GM18507 (cell line): ENCODE data around the gene STT3B.

Source experiments
- DNase-seq: peaks from one replicate; pipeline ENCODE4 v3.0.0; 2011; ENCODE audit warnings: low read depth; ENCODE audit not compliant: insufficient read length; ENCODE audit errors: extremely low spot score
- FAIRE-seq: peaks from 2 replicates; lab custom pipeline; 2011; peaks lifted over from hg19 to GRCh38; lab: Jason Lieb, UNC

Gene STT3B

DNA sequence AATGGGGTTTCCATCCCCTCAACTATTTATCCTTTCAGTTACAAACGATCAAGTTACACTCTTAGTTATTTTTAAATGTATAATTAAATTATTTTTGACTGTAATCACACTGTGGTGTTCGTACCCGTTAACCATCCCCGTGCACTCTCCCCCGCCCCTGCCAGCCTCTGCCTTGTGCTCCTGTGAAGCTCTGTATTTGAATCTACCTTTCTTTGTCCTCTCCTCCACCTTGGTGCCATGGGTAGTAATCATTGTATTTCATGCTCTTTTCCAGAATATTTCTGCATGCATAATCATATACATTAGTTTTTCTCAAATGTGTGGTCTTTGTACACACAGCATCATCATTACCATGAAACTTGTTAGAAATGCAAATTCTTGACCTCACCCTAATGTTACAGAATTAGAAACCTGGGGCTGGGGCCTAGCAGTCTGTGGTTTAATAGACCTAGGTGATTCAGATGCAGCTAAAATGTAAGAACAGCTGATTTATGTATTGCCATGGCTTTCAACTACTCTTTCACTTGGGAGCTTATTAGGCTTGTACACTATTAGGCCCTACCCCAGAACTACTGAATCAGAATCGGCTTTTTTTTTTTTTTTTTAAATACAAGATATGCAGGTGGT is 91.5 kb downstream of the STT3B start:
- FAIRE-seq (no peak), DNase-seq (no peak)

DNA sequence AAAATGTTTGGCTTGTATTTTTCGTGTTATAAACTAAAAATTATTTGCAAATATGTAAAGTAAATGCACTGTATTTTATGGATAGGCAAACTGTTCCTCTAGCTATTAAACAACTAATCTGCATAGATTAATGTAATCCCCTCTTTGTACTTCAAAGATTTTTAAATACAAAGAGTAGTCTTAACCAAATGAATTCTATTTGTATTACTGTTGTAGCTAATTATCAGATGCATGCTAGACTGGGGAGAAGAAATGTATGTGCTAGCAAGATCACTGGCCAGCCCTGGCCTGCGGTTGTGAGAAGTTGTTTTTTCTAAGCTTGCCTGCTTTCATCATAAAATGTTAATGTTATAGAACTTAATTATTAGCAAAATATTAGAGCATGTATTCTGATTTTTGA is 92.6 kb downstream of the STT3B start:
- DNase-seq (no peak), FAIRE-seq (no peak)

DNA sequence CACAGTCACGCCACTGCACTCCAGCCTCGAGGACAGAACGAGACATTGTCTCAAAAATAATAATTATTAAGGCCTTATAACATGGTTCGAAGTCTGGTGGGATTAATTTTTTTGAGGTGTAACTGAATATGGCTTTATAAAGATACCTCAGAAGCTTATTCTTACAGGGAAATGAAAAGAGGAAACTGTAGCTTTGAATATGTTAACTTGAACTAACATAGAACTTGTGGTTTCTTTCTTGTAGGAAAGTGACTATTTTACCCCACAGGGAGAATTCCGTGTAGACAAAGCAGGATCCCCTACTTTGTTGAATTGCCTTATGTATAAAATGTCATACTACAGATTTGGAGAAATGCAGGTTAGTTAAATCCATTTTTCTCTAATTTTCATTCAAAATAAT is 96.3 kb downstream of the STT3B start:
- FAIRE-seq (peak; percentile 54), DNase-seq (no peak)

DNA sequence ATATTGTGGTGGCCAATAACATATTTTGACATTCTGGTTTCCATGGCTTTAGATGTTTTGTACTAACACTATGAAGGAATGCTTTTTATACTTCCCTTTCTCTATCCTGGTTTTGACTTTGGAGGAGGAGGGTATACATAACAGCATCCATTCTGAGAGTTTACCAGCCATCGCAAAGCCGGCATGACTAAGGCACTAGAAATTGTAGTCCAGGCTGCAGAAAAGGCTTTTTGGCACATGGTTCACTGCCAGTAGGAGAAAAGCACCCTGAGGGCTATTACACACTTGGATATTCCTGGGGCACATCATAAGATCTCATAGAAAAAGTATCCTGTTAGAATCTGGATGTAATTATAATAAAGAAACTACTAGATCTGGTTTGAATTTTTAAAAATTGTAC is 101.8 kb downstream of the STT3B start:
- DNase-seq, result no peak
- no peak for FAIRE-seq

DNA sequence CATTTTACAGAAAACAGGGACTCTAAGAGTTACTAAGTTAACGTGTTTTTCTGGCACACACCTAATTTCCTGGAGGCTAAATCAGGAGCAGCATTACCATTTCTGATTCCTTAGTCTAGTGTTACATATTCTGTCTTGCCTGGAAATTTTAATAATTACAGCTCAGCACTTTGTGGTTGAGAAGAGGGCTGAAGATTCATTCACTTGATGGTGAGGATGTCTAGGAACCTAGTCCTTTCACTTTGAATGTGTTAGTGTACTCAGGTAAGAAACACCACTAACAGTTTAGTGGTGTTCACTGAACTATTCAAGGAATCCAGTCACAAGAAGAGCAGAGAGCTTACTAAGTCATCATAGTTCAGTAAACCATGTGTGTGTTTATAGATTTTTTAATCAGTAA is 102.8 kb downstream of the STT3B start:
- DNase-seq (no peak), FAIRE-seq (peak; percentile 46)

DNA sequence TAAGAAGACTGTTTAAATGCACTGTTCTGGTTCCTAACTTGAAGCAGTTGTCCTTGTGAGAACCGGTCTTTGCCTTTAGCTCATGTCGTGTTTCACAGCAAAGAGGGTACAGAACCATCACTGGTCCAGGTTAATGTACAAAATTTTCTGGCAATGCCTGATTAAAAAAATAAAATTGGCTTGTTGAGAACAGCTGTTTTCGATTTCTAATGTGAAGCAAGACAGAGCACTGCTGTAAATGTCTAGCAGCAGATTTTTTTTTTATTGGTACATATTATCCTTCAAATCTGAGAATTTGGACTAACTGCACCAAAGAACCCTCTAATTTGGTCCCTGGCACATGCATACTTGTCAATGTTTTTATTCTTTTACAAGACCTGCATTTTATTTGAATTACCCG is 103.3 kb downstream of the STT3B start:
- no peak for FAIRE-seq
- DNase-seq, result no peak

DNA sequence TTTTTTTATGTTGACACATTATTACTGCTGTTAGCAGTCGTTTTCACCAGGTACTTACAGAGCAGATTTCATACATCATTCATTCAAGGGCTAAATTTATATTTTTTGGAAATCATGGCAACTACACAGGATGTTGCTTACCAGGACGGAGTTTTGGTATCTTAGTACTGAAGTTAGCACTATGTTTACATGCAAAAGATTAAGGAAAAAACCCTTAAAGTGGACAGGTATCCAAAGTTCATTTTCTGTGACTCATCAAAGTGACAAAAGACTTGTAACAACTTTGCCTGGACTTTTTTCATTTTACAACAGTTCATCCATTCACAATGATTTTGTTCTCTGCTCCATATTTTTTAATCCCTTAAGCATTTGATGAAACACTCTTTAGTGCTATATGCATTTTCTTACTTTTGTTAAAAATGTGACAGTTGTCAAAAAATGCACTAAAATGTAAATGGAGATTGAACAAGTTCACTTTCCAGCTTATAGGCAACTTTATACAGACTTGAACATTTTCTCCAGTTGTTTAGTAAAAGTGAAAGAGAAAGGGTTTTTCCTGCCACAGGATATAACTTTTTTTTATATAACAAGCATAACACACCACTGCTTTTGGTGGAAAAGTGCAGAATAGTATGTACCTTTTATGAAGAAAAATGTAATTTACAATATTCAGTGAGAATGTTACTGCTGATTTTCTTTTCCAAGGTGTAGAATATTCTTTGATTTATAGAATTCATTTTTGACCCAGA is 104.1 kb downstream of the STT3B start:
- FAIRE-seq (no peak), DNase-seq (no peak)

DNA sequence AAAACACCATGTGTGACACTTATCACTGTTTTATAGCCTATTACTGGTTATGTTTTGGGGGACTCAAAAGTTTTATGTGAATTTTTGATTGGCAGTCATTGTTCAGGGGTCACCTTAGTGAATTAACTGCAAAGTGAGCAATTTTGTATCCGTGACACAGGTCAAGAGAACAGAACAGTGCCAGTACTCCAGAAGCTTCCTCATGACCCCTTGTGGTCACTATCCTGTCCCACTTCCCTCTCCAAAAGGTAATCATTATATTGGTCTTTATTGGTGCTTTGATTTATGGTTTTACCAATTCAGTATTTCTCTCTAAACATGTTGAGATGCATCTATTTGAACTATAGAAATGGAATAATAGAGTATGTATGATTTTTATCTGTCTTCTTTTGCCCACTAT is 107.1 kb downstream of the STT3B start:
- DNase-seq (no peak), FAIRE-seq (no peak)

DNA sequence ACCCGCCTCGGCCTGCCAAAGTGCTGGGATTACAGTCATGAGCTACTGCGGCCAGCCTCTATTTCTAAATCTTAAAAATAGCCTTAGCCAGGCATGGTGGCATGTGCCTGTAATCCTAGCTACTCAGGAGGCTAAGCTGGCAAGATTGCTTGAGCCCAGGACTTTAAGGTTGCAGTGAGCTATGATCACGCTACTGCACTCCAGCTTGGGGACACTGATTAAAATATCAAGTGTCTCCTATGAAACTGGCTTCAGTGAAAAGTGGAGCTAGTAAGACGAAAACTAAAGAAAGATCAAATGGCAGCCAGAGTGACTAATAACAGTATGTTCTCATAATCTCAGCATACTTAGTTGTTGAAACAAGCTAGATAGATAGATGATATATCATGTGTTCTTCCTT is 112.5 kb downstream of the STT3B start:
- no peak for FAIRE-seq
- DNase-seq, result no peak

DNA sequence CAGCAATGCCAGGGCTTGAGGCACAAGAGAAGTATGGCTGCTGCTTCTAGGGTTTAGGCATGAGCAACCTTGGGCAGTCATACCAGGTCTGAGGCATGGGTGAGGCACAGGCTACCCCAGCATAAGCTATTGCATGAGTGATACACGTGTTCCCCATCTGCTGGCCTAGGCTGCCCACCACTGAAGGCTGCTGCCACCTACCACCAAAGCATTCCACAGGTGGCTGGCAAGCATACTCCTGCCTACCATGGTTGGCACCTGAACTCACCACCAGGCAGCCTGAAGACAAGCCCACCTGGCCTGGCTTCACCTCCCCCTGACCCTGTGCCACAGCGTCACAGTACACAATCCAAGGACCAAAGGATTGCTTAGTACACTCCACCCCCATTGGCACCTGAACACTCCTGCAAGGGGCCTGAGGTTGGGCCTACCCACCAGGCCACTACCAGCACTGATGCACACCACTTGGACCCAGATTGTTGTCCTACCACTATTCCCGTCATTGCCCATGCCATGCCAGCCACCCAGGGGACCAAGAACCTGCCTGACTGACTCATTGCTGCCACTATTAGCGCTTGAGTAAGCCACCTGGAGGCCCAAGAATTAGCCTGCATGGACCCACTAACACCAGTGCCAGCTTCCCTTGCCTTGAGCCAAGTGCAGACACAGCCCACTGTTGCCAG is 115.7 kb downstream of the STT3B start:
- DNase-seq (no peak), FAIRE-seq (no peak)

DNA sequence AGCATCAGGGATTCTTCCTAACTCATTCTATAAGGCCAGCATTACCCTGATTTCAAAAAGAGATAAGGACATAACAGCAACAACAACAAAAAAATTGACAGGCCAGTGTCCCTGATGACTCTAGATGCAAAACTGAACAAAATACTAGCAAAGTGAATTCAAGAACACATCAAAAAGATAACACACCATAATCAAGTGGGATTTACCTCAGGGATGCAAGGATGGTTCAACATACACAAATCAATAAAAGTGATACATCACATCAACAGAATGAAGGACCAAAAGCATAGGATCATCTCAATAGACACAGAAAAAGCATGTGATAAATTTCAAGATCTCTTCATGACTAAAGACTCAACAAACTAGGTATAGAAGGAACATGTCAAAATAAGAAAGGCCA is 119.6 kb downstream of the STT3B start:
- no peak for DNase-seq
- no peak for FAIRE-seq

DNA sequence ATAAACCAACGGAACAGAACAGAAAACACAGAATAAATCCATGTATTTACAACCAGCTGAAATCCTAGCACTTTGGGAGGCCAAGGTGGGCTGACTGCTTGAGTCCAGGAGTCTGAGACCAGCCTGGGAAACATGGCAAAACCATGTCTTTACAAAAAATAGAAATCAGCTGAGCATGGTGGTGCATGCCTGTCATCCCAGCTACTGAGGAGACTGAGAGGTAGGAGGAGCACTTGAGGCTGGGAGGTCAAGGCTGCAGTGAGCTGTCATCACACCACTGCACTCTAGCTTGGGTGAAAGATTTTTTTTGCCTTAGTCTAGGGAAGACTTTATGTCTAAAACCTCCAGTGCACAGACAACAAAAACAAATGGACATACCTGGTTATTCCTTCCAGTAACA is 120.7 kb downstream of the STT3B start:
- no peak for DNase-seq
- FAIRE-seq, result no peak

DNA sequence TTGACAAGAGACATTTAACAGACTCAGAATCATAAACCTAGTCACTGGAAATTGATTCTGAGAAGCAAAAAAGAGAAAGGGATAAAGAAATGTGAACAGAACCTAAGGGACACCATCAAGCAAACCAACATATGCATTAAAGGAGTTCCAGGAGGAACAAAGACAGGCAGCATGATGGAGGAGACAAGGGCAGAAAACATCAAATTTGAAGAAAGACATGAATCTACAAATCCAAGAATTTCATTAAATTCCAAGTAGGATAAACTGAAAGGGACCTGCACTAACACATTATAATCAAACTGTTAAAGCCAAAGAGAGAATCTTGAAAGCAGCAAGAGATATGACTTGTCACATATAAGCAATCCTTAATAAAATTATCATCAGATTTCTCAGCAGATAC is 122.3 kb downstream of the STT3B start:
- no peak for DNase-seq
- FAIRE-seq, result no peak

DNA sequence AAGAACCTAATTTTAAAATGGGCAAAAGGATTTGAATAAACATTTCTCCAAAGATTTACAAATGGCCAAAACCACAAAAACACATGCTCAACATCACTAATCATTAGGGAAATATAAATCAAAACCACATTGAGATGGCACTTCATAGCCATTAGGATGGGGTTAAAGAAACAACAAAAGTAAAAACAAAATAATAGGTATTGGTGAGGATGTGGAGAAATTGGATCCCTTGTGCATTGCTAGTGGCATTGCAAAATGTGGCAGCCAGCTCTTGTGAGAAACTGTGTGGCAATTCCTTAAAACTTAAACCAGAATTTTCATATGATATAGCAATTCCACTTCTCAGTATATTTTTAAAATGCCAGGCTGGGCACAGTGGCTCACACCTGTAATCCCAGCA is 126.5 kb downstream of the STT3B start:
- FAIRE-seq (no peak), DNase-seq (no peak)

DNA sequence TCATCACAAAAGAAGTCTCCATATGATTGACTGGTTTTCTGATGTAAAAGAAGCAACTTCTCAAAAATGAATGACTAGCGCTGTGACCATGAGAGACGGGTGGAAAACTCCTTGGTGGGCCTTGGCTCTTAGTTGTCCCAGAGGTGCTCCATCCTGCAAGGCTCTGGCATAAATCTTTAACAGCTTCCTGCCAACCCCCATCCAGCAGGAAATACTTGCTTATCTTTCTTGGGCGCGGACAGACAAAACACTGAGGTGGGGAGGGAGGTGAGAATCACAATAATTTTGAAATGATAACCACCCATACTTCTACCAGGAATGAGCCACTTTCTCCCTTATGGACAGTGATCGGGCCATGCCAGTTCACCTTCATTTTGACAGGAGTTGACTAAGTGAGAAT is 128.6 kb downstream of the STT3B start:
- FAIRE-seq, result no peak
- no peak for DNase-seq

DNA sequence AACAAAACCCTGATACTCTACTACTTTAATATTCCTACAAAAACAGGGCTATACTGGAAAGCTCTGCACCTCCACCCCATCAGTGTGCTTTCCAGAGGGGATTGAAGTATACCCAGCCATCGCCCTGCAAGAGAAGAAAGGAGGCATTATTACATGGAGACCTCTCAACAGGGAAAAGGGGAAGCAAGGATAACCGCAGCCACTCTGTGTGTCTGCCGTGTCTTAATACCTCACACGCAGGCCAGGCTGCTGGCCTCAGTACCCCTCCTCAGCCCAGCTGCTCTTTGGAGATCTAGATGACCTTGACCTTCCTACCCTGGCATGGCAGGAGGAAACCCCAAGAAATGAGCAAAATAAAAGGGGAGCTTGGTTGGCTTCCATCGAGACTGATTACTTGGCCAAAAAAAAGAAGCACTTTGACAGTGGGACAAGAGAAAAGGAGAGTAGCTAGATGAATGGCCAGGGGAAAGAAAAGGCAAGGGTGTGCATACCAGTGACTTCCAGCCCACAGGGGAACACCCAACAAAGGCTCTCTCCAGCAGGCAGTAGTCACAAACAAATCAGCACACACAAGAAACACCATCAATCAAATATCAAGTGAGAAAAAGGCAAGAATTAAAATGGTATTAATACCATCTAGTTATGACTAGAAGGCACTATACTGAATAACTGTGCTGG is 129.4 kb downstream of the STT3B start:
- FAIRE-seq (no peak), DNase-seq (no peak)

DNA sequence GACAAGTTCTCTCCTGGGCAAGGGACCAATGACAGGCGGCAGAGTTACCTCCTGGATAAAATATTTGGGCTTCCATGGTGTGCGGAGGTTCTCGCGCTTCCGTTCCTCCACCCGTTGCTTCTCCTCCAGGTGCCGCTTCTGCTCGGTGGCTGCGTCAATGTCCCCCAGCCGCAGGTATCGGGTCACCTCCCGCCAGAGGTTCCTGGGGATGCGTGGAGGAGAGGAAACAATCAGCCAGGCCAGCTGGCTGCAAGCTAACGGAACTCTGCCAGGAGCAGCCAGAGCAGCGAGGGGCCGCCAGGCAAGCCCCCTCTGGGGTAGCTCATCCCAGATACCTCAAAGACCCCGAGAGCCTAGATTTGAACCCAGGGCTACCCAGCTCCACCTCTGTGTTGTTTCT is 131.3 kb downstream of the STT3B start:
- no peak for FAIRE-seq
- DNase-seq, result no peak

DNA sequence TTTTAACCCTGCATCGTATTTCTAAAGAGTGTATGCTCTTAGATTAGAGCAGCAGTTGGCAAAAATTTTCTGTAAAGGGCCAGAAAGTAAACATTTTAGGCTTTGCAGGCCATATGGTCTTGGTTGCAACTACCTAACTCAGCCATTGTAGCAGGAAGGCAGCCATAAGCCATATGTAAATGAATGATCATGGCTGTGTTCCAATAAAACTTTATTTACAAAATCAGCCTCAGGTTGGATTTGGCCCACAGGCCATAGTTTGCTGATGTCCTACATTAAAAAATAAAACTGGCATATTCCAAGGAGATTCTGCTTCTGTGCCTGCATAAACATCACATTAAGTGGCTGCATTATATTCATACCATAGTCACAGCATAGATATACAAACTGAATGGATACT is 134.9 kb downstream of the STT3B start:
- no peak for DNase-seq

DNA sequence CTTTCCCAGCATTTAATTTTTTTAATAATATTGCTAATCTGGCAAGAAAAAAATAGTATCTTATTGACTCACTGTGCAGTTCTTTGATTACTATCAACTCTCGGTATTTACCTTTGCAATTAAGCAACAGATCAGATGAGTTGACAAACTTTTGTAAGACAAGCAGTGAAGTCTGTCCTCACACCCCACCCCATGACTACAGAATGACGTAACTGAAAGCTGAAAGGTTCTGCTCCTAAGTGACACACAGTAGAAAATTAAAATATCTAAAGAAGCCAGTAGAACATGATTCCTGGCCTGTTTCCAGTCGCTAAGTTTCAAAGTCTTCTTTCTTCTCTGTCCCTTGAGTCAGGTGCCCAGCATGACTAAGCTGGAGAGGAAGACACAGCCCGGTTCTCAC is 135.5 kb downstream of the STT3B start:
- FAIRE-seq (no peak), DNase-seq (no peak)

More for the DNA sequence above, 134.9 kb downstream of the STT3B start:
- FAIRE-seq, result no peak

DNA sequence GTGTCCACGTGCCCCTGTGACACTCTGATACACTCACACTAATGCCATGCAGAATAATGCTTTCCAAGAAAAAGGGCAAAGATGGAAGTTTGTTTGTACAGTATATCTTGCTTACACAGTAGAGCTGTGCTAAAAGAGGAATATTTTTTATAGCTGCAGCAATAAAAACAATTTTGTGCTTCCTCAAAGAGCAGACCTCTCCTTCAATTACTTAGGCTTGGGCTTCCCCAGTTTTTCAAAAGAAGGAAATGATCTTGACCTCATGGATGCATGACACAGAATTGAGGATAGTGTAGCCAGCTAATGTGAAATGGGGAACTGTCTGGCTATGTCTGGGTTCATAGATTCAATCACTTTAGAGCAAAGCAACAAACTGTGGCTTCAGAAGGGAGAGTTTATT is 137.4 kb downstream of the STT3B start:
- DNase-seq, result no peak
- FAIRE-seq, result no peak
